Activated CD4-positive, alpha-beta memory T cell treated with anti-CD3 and anti-CD28 coated beads for 36 hours (primary cell): ENCODE measurements around the gene ASIC4. TPM values are rescaled to one million over a fixed set of nuclear protein-coding genes. Genes with fewer than 3 reads are reported as not detected.

Experiments
- CTCF ChIA-PET: fragments of 350-600 bp; sonication (Branson Sonifier 250); formaldehyde crosslinking; loops from one replicate; lab custom pipeline; 2021; ENCODE audit warnings: antibody characterized with exemption, inconsistent platforms; lab: Charles Lee
- POLR2A ChIA-PET: fragments of 350-600 bp; sonication (Branson Sonifier 250); formaldehyde crosslinking; loops from one replicate; lab custom pipeline; 2021; ENCODE audit warnings: antibody characterized with exemption; lab: Charles Lee
- DNase-seq: peaks from one replicate; pipeline ENCODE4 v3.0.0-alpha.2; 2020
- H3K27ac Mint-ChIP-seq: one replicate; pipeline ENCODE4 v1.8.0; 2021; ENCODE audit warnings: mixed read lengths
- H3K27me3 Mint-ChIP-seq: one replicate; pipeline ENCODE4 v1.8.0; 2021; ENCODE audit warnings: mixed read lengths
- H3K36me3 Mint-ChIP-seq: one replicate; pipeline ENCODE4 v1.8.0; 2021; ENCODE audit warnings: mixed read lengths
- H3K4me1 Mint-ChIP-seq: one replicate; pipeline ENCODE4 v1.8.0; 2021; ENCODE audit warnings: low read depth, mixed read lengths
- H3K4me3 Mint-ChIP-seq: one replicate; pipeline ENCODE4 v1.8.0; 2021; ENCODE audit warnings: mild to moderate bottlenecking, mixed read lengths
- H3K9me3 Mint-ChIP-seq: one replicate; pipeline ENCODE4 v1.8.0; 2021; ENCODE audit warnings: mixed read lengths
- intact Hi-C: fragments of 100-400 bp; cut with micrococcal nuclease; formaldehyde crosslinking; loops from one replicate; pipeline ENCODE4 v1.15.1; 2023
- total RNA-seq, 2 experiments: library from RNA; stranded (reverse); gene quantifications; one replicate each; pipeline ENCODE4 v1.2.3, GENCODE V29; 2021

ASIC4 gene
- total RNA-seq, 2 experiments from 2014 or later, result 0.07 TPM; not detected in 1

- DNase-seq, result no peak
- Mint-ChIP-seq H3K27ac (no peak overlapping the region), H3K9me3 (no peaks in the 10 kb centered on the region), H3K4me3 (no peak overlapping the region), H3K36me3 (peaks cover 6% of the 10 kb centered on the region), H3K4me1 (peaks cover 25% of the 10 kb centered on the region), H3K27me3 (peaks cover 61% of the 10 kb centered on the region)
- ChIA-PET POLR2A (interaction anchor here (1.0 kb wide), 1 partner anchor 120 kb away, joined by 4 read pairs; no protein-coding TSS in a partner anchor), CTCF (interaction anchor here (0.6 to 11.2 kb wide), 7 partner anchors 8 to 109 kb away, joined by 3 to 77 read pairs (median 5); partner anchors contain the start of gene GMPPA)
- intact Hi-C loops, result no loop called here
These were observed 2.5 kb upstream of the ASIC4 start for GRCh38 chr2:219511547-219512325.

- DNase-seq, result no peak
- Mint-ChIP-seq H3K9me3 (no peaks in the 10 kb centered on the region), H3K4me1 (peaks cover 25% of the 10 kb centered on the region), H3K27ac (no peak overlapping the region), H3K36me3 (no peaks in the 10 kb centered on the region), H3K4me3 (no peak overlapping the region), H3K27me3 (peaks cover 66% of the 10 kb centered on the region)
- CTCF ChIA-PET, result interaction anchor here (0.6 to 11.2 kb wide), 5 partner anchors 15 to 109 kb away, joined by 3 to 77 read pairs (median 5); partner anchors contain the start of gene GMPPA
- POLR2A ChIA-PET, result no interaction called here
- intact Hi-C loops, result no loop called here
These were observed 1.6 kb upstream of the ASIC4 start for GRCh38 chr2:219512524-219513216.

DNA sequence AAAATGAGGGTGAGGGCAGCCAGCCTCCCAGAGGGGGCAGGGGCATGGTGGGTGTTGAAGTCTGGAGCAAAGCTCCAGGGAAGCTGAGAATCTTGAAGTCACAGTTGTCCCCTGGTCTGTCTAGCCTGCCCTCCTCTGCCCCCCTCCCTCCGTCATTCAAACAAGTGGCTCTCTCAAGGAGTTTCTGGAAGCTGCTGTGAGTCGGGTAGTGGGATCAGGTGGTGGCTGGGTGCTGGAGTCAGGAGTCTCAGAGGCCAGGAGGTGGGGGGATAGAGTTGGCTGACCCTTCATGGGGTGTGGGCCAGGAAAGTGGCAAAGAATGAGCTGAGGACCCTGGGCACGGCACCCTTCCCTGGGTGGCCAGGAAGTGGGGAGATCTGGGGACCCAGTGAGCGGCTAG, 495 bp upstream of the ASIC4 start:
- Mint-ChIP-seq H3K4me3 (no peak overlapping the region), H3K36me3 (no peaks in the 10 kb centered on the region), H3K27me3 (peaks cover 75% of the 10 kb centered on the region), H3K27ac (no peak overlapping the region), H3K9me3 (no peaks in the 10 kb centered on the region), H3K4me1 (peaks cover 25% of the 10 kb centered on the region)
- DNase-seq, result no peak
- intact Hi-C loops, result no loop called here
- ChIA-PET POLR2A (no interaction called here), CTCF (interaction anchor here (0.6 to 11.2 kb wide), 4 partner anchors 15 to 111 kb away, joined by 3 to 76 read pairs (median 3); no protein-coding TSS in a partner anchor)

- Mint-ChIP-seq H3K27ac (no peak overlapping the region), H3K36me3 (no peaks in the 10 kb centered on the region), H3K4me3 (no peak overlapping the region), H3K4me1 (peaks cover 20% of the 10 kb centered on the region), H3K27me3 (peaks cover 73% of the 10 kb centered on the region), H3K9me3 (no peaks in the 10 kb centered on the region)
- ChIA-PET POLR2A (no interaction called here), CTCF (interaction anchor here (1.4 to 11.2 kb wide), 2 partner anchors 14 to 18 kb away, joined by 3 to 76 read pairs; no protein-coding TSS in a partner anchor)
- intact Hi-C loops, result no loop called here
- no peak for DNase-seq
These were observed 554 bp downstream of the ASIC4 start for GRCh38 chr2:219514836-219515235.

DNA sequence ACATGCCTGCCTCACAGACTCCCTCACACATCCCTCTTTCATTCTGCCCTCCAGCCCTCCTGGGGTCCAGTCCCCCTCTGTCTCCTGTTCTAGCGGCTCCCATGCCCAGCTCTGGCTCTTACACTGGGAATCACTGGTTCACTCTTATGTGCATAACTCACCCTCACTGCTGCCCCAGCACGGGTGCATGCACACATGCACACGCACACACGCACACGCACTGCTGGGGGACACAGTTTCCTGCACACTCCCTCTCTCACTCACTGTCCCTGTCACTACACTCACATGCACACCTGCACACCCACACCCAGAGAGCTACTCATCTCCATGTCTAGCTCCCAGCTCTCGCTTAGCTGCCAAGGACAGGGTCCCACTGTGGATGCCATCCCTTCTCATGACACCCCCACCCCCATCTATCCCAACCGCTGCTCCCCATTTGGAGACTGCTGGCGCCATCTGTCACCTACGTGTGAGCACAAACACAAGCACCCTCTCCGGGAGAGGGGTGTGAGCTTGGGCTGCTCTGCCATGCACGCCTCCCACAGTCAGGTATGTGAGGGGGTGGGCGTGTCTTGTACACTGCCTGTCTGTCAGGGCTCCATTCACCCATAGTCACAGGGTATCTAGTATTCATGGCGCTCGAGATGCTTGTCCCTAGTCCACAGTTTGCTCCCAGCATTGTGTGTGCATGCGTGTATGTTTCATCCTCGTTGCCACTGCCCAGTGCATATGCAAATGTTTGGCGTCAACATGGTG, 1.8 kb downstream of the ASIC4 start:
- H3K27me3 Mint-ChIP-seq, result peaks cover 72% of the 10 kb centered on the region
- DNase-seq, result no peak
- intact Hi-C loops, result no loop called here
- H3K4me3 Mint-ChIP-seq, result no peak overlapping the region
- POLR2A ChIA-PET, result no interaction called here
- no peak overlapping the region for H3K27ac Mint-ChIP-seq
- no peaks in the 10 kb centered on the region for H3K36me3 Mint-ChIP-seq
- CTCF ChIA-PET, result interaction anchor here (11.2 kb wide), 1 partner anchor 13 kb away, joined by 76 read pairs; no protein-coding TSS in a partner anchor
- H3K9me3 Mint-ChIP-seq, result no peaks in the 10 kb centered on the region
- peaks cover 12% of the 10 kb centered on the region for H3K4me1 Mint-ChIP-seq

- Mint-ChIP-seq H3K36me3 (no peaks in the 10 kb centered on the region), H3K27me3 (peaks cover 74% of the 10 kb centered on the region), H3K27ac (no peak overlapping the region), H3K4me3 (no peak overlapping the region), H3K9me3 (no peaks in the 10 kb centered on the region), H3K4me1 (peaks cover 15% of the 10 kb centered on the region)
- POLR2A ChIA-PET, result no interaction called here
- CTCF ChIA-PET, result interaction anchor here (11.2 kb wide), 1 partner anchor 12 kb away, joined by 76 read pairs; no protein-coding TSS in a partner anchor
- DNase-seq, result no peak
- intact Hi-C loops, result no loop called here
These were observed 2.6 kb downstream of the ASIC4 start for GRCh38 chr2:219516888-219517287.

- POLR2A ChIA-PET, result no interaction called here
- CTCF ChIA-PET, result interaction anchor here (1.3 to 14.4 kb wide), 3 partner anchors 8 to 22 kb away, joined by 4 to 277 read pairs (median 76); partner anchors contain the start of gene GMPPA
- H3K36me3 Mint-ChIP-seq, result no peaks in the 10 kb centered on the region
- peaks cover 18% of the 10 kb centered on the region for H3K4me1 Mint-ChIP-seq
- DNase-seq, result no peak
- H3K4me3 Mint-ChIP-seq, result no peak overlapping the region
- peaks cover 71% of the 10 kb centered on the region for H3K27me3 Mint-ChIP-seq
- no peak overlapping the region for H3K27ac Mint-ChIP-seq
- H3K9me3 Mint-ChIP-seq, result no peaks in the 10 kb centered on the region
- intact Hi-C loops, result no loop called here
These were observed 3.9 kb downstream of the ASIC4 start for GRCh38 chr2:219517954-219518778.

DNA sequence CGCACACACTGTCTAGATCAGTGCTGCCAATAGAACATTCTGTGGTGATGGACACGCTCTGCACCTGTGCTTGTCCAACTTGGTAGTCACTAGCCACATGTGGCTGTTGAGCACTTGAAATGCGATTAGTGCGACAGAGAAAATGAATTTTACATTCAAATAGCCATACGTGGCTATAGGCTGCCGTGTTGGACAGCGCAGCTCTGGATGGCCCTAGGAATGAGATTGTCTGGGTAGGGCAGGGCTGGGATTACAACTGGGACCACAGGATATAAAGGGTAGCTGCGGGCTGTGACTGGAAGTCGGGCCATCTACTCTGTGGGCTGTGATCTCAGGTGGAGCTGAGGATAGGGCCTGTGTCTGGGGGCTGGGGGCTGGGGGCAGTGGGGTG, 5.2 kb downstream of the ASIC4 start:
- intact Hi-C loops, result no loop called here
- POLR2A ChIA-PET, result no interaction called here
- Mint-ChIP-seq H3K27me3 (peaks cover 72% of the 10 kb centered on the region), H3K36me3 (no peaks in the 10 kb centered on the region), H3K27ac (no peak overlapping the region), H3K9me3 (no peaks in the 10 kb centered on the region), H3K4me3 (no peak overlapping the region), H3K4me1 (peaks cover 10% of the 10 kb centered on the region)
- DNase-seq, result no peak
- CTCF ChIA-PET, result interaction anchor here (1.3 to 14.4 kb wide), 5 partner anchors 10 to 117 kb away, joined by 3 to 277 read pairs (median 13); partner anchors contain the start of gene GMPPA

GRCh38 chr2:219520079-219520478, 5.8 kb downstream of the ASIC4 start:
- DNase-seq, result no peak
- peaks cover 74% of the 10 kb centered on the region for H3K27me3 Mint-ChIP-seq
- H3K4me3 Mint-ChIP-seq, result no peak overlapping the region
- CTCF ChIA-PET, result interaction anchor here (0.5 to 14.4 kb wide), 6 partner anchors 9 to 118 kb away, joined by 3 to 277 read pairs (median 8); partner anchors contain the start of gene GMPPA
- POLR2A ChIA-PET, result no interaction called here
- H3K9me3 Mint-ChIP-seq, result no peaks in the 10 kb centered on the region
- peaks cover 10% of the 10 kb centered on the region for H3K4me1 Mint-ChIP-seq
- H3K36me3 Mint-ChIP-seq, result no peaks in the 10 kb centered on the region
- no peak overlapping the region for H3K27ac Mint-ChIP-seq
- intact Hi-C loops, result no loop called here

GRCh38 chr2:219521066-219521880, 7.0 kb downstream of the ASIC4 start:
- Mint-ChIP-seq H3K36me3 (no peaks in the 10 kb centered on the region), H3K9me3 (no peaks in the 10 kb centered on the region), H3K4me1 (peaks cover 10% of the 10 kb centered on the region), H3K4me3 (no peak overlapping the region), H3K27me3 (peaks cover 73% of the 10 kb centered on the region), H3K27ac (no peak overlapping the region)
- no peak for DNase-seq
- intact Hi-C loops, result no loop called here
- ChIA-PET POLR2A (interaction anchor here (1.2 kb wide), 1 partner anchor 25 kb away, joined by 4 read pairs; no protein-coding TSS in a partner anchor), CTCF (interaction anchor here (0.5 to 14.4 kb wide), 6 partner anchors 8 to 119 kb away, joined by 3 to 277 read pairs (median 10); partner anchors contain the start of gene GMPPA)
